SH-SY5Y (cell line): Measurements from ENCODE around the gene PRSS50.

Experiments used
- GATA2 ChIP-seq: IDR thresholded peaks from 2 replicates; pipeline ENCODE4 v1.6.1; 2011; ENCODE audit warnings: mild to moderate bottlenecking, low read depth, low read length
- GATA3 ChIP-seq: IDR thresholded peaks from 2 replicates; pipeline ENCODE4 v1.6.1; 2011; ENCODE audit warnings: low read depth, mild to moderate bottlenecking, low read length, moderate library complexity

- TF ChIP-seq GATA3 (no peak), GATA2 (no peak)
These were observed 2.0 kb downstream of the PRSS50 start for GRCh38 chr3:46715507-46716175.
